Activated naive CD4-positive, alpha-beta T cell (primary cell): ENCODE measurements around the gene EEF1AKMT3.
A peak's percentile ranks its signal among the peaks of the same experiment; 100 is the strongest.

Experiments used
- DNase-seq, 4 experiments: peaks; one replicate each; lab custom pipeline; 2025; lab: John Stamatoyannopoulos, UW

The EEF1AKMT3 gene

DNA sequence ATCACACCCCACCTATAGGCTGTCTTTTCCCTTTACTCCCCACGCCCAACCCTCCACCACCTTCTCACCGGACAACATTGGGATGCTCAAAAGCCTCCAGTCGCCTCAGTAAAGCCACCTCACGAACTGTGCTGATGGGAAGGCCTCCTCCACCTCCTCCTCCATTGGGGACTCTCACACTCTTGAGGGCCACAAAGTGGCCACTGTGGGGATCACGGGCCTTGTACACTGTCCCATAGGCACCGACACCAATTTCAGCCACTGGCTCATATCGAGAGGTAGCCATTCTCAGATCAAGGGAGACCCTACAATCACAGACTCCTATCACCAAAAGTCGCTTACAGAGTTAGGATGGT, 21.0 kb upstream of the EEF1AKMT3 start:
- no peak for DNase-seq

DNA sequence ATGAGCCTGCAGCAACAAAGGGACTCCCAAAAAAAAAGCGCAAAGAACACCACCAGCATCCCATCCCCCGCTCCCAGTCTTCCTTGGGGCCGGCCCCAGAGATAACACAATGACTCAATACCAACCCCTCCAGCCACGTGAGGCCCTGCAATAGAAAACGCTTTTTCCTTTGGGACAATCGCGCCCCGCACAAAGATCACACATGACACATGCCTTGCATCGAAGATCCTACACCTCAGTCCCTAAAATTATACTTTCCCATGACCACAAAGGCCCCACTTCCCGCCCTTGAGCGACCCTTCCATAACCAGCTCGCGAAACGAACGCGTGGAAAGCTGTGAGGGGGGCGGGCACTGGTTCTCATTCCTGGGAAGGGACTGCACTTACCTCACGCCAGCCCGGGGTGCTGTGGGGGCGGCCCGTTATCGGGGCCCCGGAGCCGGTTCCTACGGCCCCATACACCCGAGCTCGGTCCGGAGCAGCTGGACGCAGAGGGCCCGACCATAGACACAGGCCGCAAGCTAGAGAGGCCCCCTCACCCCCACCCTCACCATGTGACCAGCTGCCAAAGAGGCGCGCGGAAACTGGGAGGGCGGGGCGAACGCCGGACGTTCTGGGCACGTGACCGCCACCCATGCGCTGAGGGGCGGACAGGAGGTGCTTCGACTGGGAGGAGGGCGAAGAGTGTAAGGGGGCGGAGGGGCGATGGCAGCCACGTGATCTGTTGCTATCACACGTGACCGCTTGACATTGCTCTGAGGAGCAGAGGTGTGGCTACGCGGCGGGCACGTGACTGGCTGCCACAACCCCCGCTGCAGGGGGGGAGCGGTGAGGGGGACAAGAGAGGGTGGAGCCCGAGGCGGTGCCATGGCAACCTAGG, 20.4 kb upstream of the EEF1AKMT3 start, which contains the start of gene CDK4:
Gene CDK4 (minus strand): TSS at position 523 of the 880 bp plus-strand sequence. CDS start 593 bp downstream, outside the sequence.
- DNase-seq: peak; percentile 90 to 98 (median 96)

DNA sequence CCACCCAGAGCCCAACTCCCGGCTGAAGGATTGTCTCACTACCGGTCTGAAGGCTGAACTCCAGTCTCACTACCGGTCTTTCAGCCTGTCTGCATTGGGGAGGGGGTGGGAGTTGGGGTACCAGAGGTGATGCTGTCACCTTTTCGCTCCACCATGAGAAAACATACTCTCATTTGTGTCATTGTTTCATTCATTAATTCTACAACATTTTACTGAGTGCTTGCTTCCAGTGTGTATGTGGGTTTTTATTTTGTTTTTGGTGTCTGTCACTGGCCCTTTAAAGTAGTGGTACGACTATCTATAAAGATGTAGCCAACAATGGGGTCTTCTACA, 19.8 kb upstream of the EEF1AKMT3 start:
- DNase-seq: no peak

- DNase-seq: no peak
Measured at GRCh38 chr12:57753756-57754337, 18.6 kb upstream of the EEF1AKMT3 start.

DNA sequence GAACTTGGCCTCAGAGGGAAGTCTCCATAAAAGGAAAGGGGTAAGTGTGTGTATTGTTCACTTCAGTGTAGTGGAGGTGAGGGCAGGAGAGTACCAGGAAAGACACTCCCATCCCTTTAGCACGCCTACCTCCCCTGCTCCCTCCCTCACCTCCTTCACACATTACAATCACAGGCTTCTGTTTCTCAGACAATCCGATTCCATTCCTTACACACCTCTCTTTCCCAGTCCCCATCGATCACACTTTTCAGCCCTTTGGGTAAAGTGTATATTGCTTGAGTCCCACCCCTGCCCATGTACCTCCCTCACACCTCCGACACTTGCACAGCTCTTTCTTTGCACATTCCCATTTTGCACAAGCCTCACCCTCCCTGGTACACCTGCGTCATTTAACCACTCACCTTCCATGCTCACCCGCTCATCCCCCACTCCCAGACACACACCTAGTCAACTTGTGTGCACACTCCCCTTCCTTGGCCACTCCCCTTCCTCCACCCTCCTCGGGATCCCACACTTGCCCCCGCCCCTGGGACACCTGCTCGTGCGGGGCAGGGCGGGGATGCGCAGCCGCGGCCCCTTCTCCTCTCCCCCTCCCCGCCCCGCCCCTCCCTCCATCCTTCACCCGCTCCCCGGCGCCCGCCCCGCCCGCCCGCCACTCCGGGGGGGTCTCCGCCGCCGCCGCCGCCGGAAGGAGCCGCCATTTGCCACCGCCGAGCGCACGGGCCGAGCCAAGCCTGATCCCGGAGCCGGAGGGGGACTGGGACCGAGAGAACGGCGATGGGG, 17.8 kb upstream of the EEF1AKMT3 start, which contains the start of gene MARCHF9:
Gene MARCHF9 (plus strand): TSS at position 693 of the 783 bp plus-strand sequence. CDS start 426 bp downstream, outside the sequence.
- peak; percentile 22 to 80 (median 47) for DNase-seq

DNA sequence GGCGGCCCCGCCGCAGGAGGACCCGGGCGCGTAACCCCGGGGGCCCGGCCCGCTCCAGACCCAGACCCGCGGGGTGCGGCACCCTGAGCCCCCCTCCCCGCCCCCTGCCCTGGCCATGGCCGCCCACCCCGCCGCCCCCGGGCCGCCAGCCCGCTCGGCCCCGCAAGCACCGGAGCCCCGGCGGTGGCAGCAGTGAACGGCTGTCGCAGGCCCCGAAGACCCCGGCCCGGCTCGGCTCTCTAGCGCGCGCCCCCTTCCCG, 17.3 kb upstream of the EEF1AKMT3 start:
- DNase-seq: no peak

DNA sequence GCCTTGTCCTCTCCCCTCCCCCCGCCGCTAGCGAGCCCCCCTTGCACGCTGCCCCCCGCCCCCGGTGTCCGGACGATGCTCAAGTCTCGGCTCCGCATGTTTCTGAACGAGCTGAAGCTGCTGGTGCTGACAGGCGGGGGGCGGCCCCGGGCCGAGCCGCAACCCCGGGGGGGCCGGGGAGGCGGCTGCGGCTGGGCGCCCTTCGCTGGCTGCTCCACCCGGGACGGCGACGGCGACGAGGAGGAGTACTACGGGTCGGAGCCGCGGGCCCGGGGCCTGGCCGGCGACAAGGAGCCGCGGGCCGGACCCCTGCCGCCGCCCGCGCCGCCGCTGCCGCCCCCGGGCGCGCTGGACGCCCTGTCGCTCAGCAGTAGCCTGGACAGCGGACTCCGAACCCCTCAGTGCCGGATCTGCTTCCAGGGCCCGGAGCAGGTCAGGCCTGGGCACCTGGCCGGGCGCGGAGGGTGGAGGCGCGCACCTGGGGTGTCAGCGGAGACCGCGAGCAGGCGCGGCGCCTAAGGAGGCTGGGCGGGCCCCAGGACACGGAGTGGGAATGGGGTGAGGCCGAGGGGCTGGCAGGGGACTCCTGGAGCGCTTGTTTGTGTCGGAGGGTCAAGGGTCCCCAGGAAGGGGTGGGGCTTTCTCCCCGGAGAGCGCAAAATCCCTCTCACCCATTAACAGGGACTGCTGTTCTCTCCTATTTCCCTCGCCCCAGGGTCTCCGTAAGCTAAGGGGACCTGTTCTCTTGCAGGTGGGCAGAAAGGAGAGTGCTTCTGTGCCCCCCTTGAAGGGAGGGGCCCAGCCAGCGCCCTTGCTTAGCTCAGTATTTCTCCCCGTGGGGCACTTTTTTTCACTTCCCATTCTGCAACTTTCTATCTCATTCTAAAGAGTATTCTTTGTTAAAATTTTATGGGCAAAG, 16.7 kb upstream of the EEF1AKMT3 start:
- DNase-seq: peak in 1 of 4 experiments; percentile 26

DNA sequence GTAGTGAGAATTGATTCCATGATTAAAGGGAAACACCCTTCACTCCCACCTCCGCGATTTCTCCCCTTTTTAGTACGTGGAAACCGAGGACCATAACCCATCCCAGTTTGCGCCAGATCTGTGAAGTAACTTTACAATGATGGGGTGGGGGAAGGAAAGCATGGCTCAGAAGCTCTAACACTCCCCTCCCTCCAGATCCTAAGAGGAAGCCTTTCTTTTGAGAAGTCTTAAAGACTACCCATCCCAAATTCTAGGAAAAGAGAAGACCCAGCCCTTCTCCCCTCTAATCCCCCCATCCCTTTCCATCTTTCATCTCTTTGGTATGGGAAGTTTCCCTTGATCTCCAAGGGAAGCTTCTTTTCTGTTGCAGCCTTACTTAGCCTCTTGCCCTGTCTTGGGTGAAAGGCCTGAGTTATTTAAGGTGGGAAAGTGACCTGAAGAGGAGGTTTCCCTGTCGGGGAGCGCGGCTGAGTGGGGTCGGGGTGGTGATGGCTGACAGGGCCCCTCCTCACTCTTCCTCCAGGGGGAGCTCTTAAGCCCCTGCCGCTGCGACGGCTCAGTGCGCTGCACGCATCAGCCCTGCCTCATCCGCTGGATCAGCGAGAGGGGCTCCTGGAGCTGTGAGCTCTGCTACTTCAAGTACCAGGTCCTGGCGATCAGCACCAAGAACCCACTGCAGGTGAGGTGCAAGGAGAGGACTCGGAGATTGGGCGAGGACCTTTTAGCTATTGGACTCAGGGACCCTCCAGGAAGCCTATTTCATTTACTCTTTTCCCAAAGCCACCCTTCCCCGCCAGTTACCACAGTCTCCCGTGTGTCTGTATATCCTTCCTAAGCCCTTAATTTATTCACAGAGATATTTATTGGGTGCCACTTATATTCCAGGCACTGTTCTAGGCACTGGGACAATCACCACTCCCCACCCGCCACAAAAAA, 15.7 kb upstream of the EEF1AKMT3 start:
- peak; percentile 28 to 59 (median 44) for DNase-seq

GRCh38 chr12:57757771-57758170, 14.6 kb upstream of the EEF1AKMT3 start:
- no peak for DNase-seq

- DNase-seq: no peak
Measured at GRCh38 chr12:57758552-57759359, 13.7 kb upstream of the EEF1AKMT3 start.

DNA sequence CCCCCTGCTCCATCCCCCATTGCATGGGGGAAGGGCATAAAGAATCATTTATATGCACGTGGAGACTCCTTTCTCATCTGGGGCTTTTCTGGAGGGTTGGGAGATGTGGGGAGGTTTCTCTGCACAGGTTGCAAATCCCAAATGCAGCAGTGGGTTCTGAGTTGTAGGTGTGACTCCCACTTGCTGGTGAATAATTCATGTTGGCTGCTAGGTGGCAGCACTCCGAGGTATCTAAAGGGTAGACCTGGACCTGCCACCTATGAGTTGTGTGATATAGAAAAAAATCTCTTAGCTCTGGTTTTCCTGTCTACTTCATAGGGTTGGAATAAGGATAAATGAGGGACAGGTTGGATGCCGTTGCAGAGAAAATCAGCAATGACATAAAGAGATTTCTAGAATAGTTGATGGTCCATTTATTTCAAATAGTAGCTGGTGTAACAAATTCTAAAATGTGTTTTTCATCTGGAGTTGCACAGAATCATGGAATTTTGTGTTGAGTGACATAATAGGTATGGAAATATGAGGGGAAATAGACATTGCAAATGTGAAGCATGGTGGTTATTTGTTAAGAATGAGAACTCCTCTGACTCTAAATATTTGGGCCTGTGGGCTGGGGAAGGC, 12.9 kb upstream of the EEF1AKMT3 start:
- DNase-seq: peak in 1 of 4 experiments; percentile 26

DNA sequence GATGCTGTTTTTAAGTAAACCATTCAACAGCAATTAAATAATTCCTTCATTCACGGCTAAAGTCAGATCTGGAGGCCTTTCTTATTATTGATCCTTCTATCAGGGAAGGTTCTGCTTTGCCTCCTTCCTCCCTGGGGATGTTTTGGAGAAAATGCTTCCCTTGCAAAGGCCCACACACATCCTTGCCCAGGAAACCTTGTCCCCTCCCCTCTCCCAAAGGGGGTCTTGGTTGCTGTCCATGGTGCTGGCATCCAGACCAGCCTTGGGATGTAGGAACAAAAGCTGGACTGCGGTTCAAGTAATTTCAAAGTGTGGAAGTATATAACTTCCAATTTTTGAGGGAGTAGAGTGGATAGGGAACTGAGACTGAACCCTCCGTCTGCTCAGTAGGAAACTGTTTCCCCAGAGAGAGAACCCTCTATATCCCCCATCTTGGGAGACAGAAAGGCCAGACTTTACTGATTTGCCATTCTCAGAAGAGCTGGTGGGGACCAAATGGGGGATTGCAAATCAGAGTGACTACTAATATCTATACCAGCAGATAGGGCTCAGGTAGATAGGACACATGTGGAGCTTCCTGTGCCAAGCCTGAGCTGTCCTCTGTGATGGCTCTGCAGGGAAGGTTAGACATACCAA, 11.9 kb upstream of the EEF1AKMT3 start:
- DNase-seq: no peak

GRCh38 chr12:57761391-57761998, 10.9 kb upstream of the EEF1AKMT3 start:
- no peak for DNase-seq

DNA sequence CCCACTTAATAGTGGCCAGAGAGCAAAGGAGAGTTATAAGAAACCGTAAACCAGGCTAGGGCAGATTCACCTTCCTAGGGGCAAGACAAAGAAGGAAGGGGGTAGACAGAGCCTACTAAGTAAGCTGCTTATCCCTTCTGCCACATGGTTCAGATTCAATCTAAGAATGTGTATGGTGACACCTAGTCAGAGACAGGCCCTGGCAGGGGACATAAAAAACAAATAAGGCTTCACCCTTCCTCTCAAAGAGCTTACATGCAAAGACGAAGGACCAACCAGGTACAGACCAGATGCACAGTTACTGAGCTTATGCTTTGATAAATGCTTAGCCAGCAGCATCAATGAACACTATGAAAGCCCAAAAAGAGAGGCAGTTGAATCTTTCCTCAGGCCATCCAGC, 10.0 kb upstream of the EEF1AKMT3 start:
- no peak for DNase-seq

GRCh38 chr12:57763881-57764661, 8.3 kb upstream of the EEF1AKMT3 start:
- DNase-seq: no peak

DNA sequence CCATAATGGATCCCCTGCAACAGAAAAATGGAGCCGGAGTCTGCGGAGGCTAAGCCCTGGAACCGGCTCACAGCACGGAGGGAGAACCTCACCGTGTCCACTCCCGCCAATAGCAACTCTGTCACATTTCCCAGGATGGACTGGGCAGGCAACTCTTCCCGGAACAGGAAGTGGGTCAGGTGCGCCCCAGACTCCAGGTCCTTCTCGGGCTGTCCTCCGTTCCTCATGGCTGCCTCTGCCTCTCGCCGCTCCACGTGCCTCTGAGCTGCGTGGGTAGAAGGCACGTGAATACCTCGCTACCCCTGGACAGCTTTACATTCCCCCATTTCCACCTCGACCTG, 7.8 kb upstream of the EEF1AKMT3 start:
- DNase-seq: no peak

GRCh38 chr12:57765003-57765697, 7.3 kb upstream of the EEF1AKMT3 start:
- peak in 3 of 4 experiments; percentile 34 to 39 (median 34) for DNase-seq
